ENCODE data around the gene SEMA5B.

DNA sequence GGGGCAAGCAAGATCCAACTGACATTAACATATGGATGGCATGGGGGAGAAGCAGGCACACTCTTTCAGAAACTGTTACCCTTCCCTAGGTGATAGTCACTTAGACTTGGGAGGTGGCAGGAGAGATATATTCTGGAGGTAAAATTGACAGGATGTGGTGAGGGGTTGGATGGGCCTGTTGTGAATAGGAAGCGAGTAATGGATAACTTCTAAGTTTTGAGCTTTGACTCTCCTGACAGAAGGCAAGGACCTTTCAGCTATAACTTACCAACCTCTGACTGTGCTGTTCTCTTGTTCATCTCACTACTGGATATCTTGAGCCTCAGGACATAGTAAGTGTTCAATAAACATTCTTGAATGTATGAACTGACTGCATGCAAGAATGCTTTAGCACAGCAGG is 37.4 kb upstream of the SEMA5B start:
- TF ChIP-seq POLR2AphosphoS5 (IDR thresholded peaks at IDR 0.05; ENCODE audit: borderline replicate concordance, low read depth, low read length): no peak
- TF ChIP-seq EZH2 (IDR thresholded peaks at IDR 0.05): no peak

All from SK-N-MC (cell line).